GM12878 (cell line): ENCODE measurements around the gene ATXN2. TPM values are rescaled to one million over a fixed set of nuclear protein-coding genes. Genes with fewer than 3 reads are reported as not detected.

Source experiments
- BHLHE40 ChIP-seq, 2 experiments: fragments of 450-650 bp in 1 of 2; IDR thresholded peaks; 2 replicates each; pipeline ENCODE4 v1.6.1; 2011 to 2017; ENCODE audit warnings: low read depth in 2 of 2, borderline replicate concordance in 1 of 2, improper control_type of control experiment in 1 of 2, low read length in 1 of 2, mild to moderate bottlenecking in 1 of 2
- GATAD2B ChIP-seq: fragments of 450-650 bp; conservative IDR thresholded peaks from 2 replicates; pipeline ENCODE4 v1.6.1; 2017; ENCODE audit warnings: low read depth, mild to moderate bottlenecking, moderate library complexity
- MLLT1 ChIP-seq: fragments of 450-650 bp; IDR thresholded peaks from 2 replicates; pipeline ENCODE4 v1.6.1; 2016; ENCODE audit warnings: mild to moderate bottlenecking
- MXI1 ChIP-seq: fragments of 150-350 bp; IDR thresholded peaks from 2 replicates; pipeline ENCODE4 v1.6.1; 2011; ENCODE audit warnings: low read depth, mild to moderate bottlenecking, inconsistent platforms, low read length, improper control_type of control experiment
- NFYB ChIP-seq: IDR thresholded peaks from 2 replicates; pipeline ENCODE4 v1.6.1; 2011; ENCODE audit warnings: low read depth, mild to moderate bottlenecking, low read length, improper control_type of control experiment, moderate library complexity; ENCODE audit not compliant: insufficient read depth
- POLR2AphosphoS2 ChIP-seq: IDR thresholded peaks from 2 replicates; pipeline ENCODE4 v1.6.1; 2011; ENCODE audit warnings: low read depth, mild to moderate bottlenecking, low read length, improper control_type of control experiment, moderate library complexity
- RELA ChIP-seq: fragments of 450-650 bp; IDR thresholded peaks from 2 replicates; pipeline ENCODE4 v1.8.0; 2014; ENCODE audit warnings: borderline replicate concordance; ENCODE audit not compliant: partially characterized antibody
- RUNX3 ChIP-seq: IDR thresholded peaks from 2 replicates; pipeline ENCODE4 v1.6.1; 2012; ENCODE audit warnings: low read length, inconsistent platforms
- TCF12 ChIP-seq: IDR thresholded peaks from 2 replicates; pipeline ENCODE4 v1.6.1; 2011; ENCODE audit warnings: low read depth, mild to moderate bottlenecking, low read length
- USF2 ChIP-seq: IDR thresholded peaks from 2 replicates; pipeline ENCODE4 v1.6.1; 2011; ENCODE audit warnings: low read depth, low read length, improper control_type of control experiment, borderline replicate concordance
- ZNF687 ChIP-seq: fragments of 450-650 bp; IDR thresholded peaks from 2 replicates; pipeline ENCODE4 v1.6.1; 2017; ENCODE audit warnings: mild to moderate bottlenecking, moderate library complexity
- polyA plus RNA-seq, 11 experiments: library from polyadenylated mRNA; depleted of rRNA in 4 of 11; unstranded in 6 of 11; stranded (reverse) in 5 of 11; fragments of >200 nt; fragmentation: Nextera tagmentation in 4 of 11; fragmentation: Illumina TruSeq in 1 of 11; extraction: Ambion mirVana in 4 of 11; extraction: Trizol in 1 of 11; gene quantifications; 1 replicate in 1 of 11; 2 replicates in 10 of 11; pipeline versions ENCODE4 v1.2.1 to v1.2.3, GENCODE V29; 2011 to 2016; ENCODE audit warnings: inconsistent platforms in 2 of 11, missing spikeins in 2 of 11, low read depth in 1 of 11
- total RNA-seq, 4 experiments: library from RNA; depleted of rRNA in 3 of 4; stranded (reverse); fragments of >200 nt in 3 of 4; fragmentation: Illumina TruSeq in 1 of 4; extraction: Trizol in 1 of 4; gene quantifications; 2 replicates each; pipeline versions ENCODE4 v1.2.1 to v1.2.3, GENCODE V29; 2013 to 2021
- TF ChIP-seq, protein P1 (sequence below): IDR thresholded peaks from 2 replicates; pipeline ENCODE4 v1.6.1; 2012; ENCODE audit warnings: low read depth, low read length, improper control_type of control experiment
- TF ChIP-seq, protein P2 (sequence below): IDR thresholded peaks from 2 replicates; pipeline ENCODE4 v1.6.1; 2012; ENCODE audit warnings: low read depth, low read length, improper control_type of control experiment

ATXN2 gene
- total and polyA plus RNA-seq, 10 of the 15 experiments (the other 5 are each of a cell fraction or from before 2014, with no cell fraction given) = 8.8 to 31.5 (median 19.0) TPM

DNA sequence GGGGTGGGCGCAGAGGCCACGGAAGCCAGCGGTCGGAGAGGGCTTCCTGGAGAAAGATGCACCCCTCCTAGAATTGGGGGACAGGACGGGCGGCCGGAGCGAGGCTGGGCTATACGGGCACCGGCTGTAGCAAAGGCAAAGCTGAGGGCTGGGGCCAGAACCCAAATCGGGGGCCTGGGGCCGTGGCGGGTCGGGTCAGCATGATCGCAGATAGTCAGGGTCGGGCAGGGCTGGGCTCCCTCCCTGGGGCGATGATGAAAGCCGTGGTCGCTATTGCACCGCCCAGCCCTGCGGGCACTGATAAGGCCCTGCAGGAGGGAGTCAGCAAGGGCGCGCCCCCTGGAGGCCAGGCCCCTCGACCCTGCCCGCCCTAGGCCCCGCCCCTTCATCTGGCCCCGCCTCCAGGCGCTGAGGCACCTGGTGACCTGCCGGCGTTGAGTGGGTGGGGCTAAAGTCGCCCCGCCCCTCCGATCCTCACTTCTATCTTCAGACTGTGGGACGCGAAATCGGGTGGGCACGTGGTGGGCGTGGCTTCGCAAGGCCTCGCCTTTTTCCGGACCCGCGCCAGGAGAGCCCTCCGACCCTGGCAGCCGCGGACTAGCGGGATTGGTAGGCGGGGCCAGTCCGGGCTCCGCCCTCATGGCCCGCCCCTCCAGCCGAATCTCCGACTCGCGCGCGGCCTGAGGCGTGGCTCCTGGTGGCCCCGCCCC lies 193.8 kb downstream of the ATXN2 start (continued):
- TF ChIP-seq MLLT1 (0 out of 2 replicates have a peak, but pooled peaks have one; percentile 65), BHLHE40 (IDR thresholded peaks at IDR 0.05; ENCODE audit: borderline replicate concordance in 1 of 2, low read depth in 2 of 2, low read length in 1 of 2) (peak; percentile 94 to 96), NFYB (no peak), MXI1 (peak; percentile 38; the same call in 1 of the 2 replicates), RUNX3 (no peak), GATAD2B (peak; percentile 66; the same call in 1 of the 2 replicates), USF2 (peak; percentile 77), TCF12 (no peak), POLR2AphosphoS2 (peak; percentile 65; the same call in 1 of the 2 replicates), ZNF687 (no peak), RELA (no peak)
- TF ChIP-seq, protein P1, sequence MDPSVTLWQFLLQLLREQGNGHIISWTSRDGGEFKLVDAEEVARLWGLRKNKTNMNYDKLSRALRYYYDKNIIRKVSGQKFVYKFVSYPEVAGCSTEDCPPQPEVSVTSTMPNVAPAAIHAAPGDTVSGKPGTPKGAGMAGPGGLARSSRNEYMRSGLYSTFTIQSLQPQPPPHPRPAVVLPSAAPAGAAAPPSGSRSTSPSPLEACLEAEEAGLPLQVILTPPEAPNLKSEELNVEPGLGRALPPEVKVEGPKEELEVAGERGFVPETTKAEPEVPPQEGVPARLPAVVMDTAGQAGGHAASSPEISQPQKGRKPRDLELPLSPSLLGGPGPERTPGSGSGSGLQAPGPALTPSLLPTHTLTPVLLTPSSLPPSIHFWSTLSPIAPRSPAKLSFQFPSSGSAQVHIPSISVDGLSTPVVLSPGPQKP = peak; percentile 27; the same call in 1 of the 2 replicates
- TF ChIP-seq, protein P2, sequence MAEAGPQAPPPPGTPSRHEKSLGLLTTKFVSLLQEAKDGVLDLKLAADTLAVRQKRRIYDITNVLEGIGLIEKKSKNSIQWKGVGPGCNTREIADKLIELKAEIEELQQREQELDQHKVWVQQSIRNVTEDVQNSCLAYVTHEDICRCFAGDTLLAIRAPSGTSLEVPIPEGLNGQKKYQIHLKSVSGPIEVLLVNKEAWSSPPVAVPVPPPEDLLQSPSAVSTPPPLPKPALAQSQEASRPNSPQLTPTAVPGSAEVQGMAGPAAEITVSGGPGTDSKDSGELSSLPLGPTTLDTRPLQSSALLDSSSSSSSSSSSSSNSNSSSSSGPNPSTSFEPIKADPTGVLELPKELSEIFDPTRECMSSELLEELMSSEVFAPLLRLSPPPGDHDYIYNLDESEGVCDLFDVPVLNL = no peak
